ENCODE data around the gene TRA2A.

TRA2A gene

DNA sequence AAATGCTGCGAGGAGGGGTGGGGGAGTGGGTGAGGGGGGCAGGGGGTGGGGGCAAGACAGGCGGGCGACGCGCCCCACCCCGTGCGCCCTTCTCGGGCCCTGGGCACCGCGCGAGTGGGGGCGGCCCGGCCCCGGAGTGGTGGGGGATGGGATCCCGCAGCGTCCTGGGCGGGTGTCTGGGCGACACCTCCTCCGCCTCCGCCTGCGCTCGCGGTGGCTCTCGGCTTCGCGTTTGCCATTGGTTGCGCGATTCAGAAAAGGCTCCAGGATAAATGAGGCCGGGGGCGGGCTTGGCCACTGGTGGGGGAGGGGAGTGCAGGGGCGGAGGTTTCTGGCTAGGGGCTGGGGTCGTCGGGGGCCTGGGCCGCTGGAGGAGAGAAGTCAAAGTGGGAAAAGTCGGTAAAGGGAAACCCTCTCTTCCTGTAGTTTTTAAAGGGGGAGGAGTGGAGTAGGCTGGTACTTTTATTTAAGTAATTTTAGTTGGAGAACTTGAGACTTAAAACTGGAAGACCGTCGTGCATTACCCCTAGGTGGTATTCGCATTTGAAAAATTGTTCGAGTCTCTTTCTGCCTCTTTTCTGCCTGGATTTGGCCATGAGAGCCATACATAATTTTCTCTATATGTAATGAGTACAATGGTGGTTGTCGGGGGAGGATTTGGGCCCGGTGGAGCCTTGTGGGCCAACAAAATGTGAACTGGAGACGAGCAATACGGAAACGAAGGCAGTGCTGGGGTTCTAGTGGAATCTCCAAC, 60.5 kb downstream of the TRA2A start:
- TF ChIP-seq, protein P1, sequence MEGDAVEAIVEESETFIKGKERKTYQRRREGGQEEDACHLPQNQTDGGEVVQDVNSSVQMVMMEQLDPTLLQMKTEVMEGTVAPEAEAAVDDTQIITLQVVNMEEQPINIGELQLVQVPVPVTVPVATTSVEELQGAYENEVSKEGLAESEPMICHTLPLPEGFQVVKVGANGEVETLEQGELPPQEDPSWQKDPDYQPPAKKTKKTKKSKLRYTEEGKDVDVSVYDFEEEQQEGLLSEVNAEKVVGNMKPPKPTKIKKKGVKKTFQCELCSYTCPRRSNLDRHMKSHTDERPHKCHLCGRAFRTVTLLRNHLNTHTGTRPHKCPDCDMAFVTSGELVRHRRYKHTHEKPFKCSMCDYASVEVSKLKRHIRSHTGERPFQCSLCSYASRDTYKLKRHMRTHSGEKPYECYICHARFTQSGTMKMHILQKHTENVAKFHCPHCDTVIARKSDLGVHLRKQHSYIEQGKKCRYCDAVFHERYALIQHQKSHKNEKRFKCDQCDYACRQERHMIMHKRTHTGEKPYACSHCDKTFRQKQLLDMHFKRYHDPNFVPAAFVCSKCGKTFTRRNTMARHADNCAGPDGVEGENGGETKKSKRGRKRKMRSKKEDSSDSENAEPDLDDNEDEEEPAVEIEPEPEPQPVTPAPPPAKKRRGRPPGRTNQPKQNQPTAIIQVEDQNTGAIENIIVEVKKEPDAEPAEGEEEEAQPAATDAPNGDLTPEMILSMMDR (IDR thresholded peaks at IDR 0.05; ENCODE audit: low read depth, low read length) = no peak
- in situ Hi-C loops (cut with HindIII; ENCODE audit: low sequenced_read_pairs) = no loop called here
- H3K4me3 ChIP-seq (ENCODE audit: low read depth, low read length) = peak overlapping the region; percentile 86
- peak; percentile 84 for DNase-seq (ENCODE audit: low read depth, low spot score)

DNA sequence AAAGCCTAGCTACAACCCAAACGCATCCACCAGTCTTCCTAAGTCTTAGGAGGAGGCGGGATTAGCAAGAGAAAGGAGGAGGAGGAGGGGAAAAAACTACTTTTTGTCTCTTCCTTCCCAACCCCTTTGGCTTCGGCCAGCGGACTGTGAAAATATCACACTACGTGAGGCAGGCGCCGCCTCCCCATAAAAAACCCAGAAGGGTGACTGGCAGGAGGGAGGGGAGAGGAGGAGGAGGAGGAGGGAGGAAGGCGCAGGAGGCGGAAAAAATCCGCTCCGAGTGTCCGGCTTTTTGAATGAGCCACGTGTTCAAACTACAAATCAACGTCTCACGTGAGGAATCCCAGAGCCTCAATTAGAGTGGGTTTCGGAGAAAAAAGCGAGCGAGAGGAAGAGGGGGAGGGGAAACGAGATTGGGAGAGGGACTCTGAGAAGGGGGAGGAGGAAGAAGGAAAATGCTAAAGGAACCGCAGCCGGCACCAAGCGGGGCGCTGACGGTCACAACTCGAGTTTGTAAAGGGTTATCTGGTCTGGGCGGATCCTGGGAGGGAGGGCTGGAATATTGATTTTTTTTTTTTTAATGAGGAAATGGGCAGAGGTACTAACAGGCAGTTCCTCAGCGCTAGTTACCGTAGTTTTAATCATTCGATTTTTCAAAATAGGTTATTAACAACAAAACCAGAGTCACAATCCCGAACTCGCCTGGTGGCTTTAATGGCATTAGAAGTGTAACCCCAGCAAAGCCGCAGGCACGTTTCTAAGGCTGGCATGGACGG, 61.3 kb downstream of the TRA2A start, which contains the start of gene IGF2BP3:
Gene IGF2BP3 (minus strand): TSS at position 162 of the 776 bp plus-strand sequence. CDS start 381 bp downstream, outside the sequence.
- H3K4me3 ChIP-seq (ENCODE audit: low read depth, low read length) = peak within 1 kb of the TSS; percentile 86
- TF ChIP-seq, protein P1 (IDR thresholded peaks at IDR 0.05; ENCODE audit: low read depth, low read length) = no peak
- peak; percentile 98 for DNase-seq (ENCODE audit: low read depth, low spot score)
- in situ Hi-C loops (cut with HindIII; ENCODE audit: low sequenced_read_pairs) = no loop called here

DNA sequence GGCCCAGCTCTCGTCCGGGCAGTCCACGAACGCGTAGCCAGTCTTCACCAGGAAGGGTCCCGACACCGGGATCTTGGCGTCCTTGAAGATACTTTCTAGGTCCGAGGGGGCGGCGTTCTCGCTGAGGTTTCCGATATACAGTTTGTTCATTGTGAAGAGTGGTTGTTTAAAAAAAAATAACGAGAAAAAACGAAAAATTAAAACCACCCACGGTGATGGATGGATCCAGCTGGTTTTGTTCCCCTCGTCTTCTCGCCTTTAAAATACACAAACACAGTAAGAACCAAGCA, 61.9 kb downstream of the TRA2A start:
- DNase-seq (ENCODE audit: low read depth, low spot score) = no peak
- TF ChIP-seq, protein P1 (IDR thresholded peaks at IDR 0.05; ENCODE audit: low read depth, low read length) = no peak
- in situ Hi-C loops (cut with HindIII; ENCODE audit: low sequenced_read_pairs) = no loop called here
- peak overlapping the region; percentile 86 for H3K4me3 ChIP-seq (ENCODE audit: low read depth, low read length)

DNA sequence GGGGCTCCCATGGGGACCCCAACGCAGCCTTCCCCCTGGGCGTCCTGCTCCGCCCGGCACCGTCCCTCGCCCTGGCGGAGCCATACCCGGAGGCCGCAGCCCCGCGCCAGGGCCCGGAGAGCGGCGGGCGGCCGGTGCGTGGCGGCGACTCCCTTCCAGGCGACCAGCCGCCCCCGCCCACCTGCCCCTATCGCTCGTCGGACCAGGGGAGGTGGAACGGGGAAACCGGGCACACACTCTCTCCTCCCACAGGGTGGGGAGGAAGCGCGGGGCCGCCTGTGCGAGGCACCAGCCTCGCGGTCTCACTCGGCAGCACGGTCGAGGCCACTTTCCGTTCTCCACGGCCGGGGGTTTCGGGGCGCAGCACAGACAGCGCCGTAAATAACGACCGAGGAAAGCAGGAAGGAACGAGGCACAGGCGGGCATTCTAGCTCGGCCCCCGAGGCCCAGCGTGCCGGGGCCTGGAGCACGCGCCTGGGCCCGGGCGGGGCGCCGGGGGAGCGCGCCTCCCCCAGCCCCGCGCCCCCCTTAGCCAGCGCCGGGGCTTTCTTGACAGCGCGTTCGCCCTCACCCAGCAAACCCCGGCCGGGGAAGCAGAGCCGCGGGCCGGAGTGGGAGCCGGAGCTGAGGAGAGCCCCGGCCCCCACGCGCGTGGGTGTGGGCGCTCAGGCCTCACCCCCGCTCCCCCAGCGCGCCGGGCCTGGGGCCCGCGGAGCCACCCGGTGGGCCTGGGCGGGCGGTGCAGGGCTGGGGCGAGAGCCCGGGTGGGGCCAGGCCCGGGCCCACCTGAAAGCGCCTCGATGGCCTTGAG, 62.4 kb downstream of the TRA2A start:
- DNase-seq (ENCODE audit: low read depth, low spot score) = no peak
- peak overlapping the region; percentile 86 for H3K4me3 ChIP-seq (ENCODE audit: low read depth, low read length)
- TF ChIP-seq, protein P1 (IDR thresholded peaks at IDR 0.05; ENCODE audit: low read depth, low read length) = no peak
- in situ Hi-C loops (cut with HindIII; ENCODE audit: low sequenced_read_pairs) = no loop called here

GRCh38 chr7:23468526-23469149, 63.1 kb downstream of the TRA2A start:
- TF ChIP-seq, protein P1 (IDR thresholded peaks at IDR 0.05; ENCODE audit: low read depth, low read length) = peak; percentile 11
- no peak for DNase-seq (ENCODE audit: low read depth, low spot score)
- in situ Hi-C loops (cut with HindIII; ENCODE audit: low sequenced_read_pairs) = no loop called here
- H3K4me3 ChIP-seq (ENCODE audit: low read depth, low read length) = peak overlapping the region; percentile 86

All from astrocyte of the spinal cord (primary cell).